T follicular helper cell (primary cell): ENCODE results near the gene DNMBP.
A peak's percentile ranks its signal among the peaks of the same experiment; 100 is the strongest.

Experiments used
- DNase-seq: peaks from one replicate; pipeline ENCODE4 v3.0.0-alpha.2; 2020; ENCODE audit warnings: low read depth
- total RNA-seq, 2 experiments: gene quantifications; one replicate each; lab custom pipeline; 2026; lab: John Stamatoyannopoulos, UW

DNMBP gene, protein sequence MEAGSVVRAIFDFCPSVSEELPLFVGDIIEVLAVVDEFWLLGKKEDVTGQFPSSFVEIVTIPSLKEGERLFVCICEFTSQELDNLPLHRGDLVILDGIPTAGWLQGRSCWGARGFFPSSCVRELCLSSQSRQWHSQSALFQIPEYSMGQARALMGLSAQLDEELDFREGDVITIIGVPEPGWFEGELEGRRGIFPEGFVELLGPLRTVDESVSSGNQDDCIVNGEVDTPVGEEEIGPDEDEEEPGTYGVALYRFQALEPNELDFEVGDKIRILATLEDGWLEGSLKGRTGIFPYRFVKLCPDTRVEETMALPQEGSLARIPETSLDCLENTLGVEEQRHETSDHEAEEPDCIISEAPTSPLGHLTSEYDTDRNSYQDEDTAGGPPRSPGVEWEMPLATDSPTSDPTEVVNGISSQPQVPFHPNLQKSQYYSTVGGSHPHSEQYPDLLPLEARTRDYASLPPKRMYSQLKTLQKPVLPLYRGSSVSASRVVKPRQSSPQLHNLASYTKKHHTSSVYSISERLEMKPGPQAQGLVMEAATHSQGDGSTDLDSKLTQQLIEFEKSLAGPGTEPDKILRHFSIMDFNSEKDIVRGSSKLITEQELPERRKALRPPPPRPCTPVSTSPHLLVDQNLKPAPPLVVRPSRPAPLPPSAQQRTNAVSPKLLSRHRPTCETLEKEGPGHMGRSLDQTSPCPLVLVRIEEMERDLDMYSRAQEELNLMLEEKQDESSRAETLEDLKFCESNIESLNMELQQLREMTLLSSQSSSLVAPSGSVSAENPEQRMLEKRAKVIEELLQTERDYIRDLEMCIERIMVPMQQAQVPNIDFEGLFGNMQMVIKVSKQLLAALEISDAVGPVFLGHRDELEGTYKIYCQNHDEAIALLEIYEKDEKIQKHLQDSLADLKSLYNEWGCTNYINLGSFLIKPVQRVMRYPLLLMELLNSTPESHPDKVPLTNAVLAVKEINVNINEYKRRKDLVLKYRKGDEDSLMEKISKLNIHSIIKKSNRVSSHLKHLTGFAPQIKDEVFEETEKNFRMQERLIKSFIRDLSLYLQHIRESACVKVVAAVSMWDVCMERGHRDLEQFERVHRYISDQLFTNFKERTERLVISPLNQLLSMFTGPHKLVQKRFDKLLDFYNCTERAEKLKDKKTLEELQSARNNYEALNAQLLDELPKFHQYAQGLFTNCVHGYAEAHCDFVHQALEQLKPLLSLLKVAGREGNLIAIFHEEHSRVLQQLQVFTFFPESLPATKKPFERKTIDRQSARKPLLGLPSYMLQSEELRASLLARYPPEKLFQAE (N-terminal part only)
- total RNA-seq: 4.4 to 14.3 reads per million in 2 experiments

DNA sequence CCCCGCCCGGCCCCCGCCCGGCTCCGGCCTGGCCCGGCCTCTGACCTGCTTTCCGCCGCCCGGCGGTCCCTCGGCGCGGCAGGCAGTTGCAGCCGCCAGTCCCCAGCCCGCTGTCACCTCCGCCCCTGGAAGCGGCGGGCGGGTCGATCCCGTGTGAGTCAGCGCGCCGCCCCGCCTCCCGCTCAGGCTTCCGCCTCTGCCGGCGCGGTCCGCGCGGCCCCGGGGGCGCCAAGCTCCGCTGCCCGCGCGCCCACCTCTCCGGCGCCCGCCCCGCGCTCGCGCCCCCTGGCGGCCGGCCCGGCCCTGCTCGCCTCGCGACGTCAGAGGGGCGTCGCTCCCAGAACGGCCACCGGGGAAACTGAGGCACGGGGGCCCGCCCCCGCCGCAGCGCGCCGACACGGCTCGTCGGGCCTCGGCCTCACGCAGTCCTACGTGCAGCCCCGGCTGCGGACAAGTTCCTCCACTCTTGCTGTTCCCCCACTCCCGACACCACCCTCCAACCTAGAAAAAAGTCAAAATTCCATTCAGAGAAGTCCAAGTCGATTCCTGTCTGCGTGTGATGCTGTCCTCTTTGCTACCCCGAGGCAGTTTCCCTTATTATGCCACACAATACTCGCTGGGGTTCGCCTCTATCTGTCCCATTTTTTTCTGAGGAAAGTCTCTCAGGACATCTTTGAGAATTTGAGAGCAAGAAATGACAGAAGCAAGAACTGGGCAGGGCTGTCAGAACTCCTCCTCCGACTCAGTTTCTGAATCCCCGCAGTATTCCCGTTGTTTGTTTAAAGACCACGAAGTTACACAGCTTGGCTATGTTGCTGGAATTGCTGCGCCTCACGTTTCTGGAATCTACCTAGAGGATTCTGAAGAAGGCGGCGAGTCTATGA, at the start of gene DNMBP:
Gene DNMBP (minus strand): TSS at position 155 of the 884 bp plus-strand sequence. CDS start 37,823 bp downstream, outside the sequence.
- peak; percentile 64 for DNase-seq

DNA sequence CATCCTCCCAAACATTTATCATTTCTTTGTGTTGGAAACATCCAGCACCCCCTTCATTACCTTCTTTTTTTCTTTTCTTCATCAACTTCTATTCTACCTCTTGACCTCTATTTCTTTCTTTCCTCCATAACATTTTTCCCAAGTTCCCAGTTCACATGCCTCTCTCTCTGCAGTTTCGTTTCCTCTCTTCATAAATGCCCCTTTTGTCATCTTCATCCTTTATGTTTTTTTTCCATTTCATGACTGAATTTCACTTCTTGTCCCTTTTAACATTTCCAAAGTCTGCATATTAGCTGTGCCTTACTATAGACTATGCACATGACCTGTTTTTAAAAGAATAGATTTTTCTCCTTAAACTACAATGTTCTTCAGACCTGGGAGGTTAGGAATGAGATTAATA, 48.2 kb upstream of the DNMBP start:
- DNase-seq: no peak

DNA sequence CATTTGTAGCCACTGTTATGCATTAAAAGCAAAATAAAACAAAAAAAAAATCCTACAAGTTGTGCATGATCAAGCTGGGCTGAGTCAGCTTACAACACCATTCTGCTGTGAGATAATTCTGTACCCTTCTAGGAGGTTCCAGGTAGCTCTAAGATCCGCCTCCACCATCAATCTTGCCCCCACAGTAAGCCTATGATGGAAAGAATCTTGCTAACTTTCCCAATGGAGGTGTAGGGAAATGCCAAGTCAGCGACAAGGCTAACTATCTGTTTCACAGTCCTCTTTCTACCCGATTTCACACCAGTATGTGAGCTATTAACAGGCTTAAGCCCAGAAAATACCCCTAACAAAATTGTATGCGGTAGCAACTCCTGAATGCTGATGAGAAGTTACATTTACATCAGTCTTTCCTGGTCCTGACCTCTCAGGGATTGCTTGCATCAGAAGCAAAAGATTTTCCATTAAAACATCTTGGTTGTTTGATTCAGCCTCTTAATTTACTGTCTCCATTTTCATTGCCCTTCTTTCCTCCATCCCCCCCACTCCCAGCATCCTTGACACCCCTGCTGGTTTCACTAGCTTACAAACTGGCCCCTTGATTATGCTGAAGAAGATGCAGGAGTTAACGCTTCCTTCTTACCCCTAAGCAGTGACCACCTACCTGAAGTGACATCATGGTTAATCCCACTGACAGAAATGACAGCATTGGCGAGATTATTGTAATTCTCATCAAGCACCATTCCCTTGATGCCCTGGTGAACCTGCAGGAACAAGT, 44.1 kb upstream of the DNMBP start:
- DNase-seq: no peak

DNA sequence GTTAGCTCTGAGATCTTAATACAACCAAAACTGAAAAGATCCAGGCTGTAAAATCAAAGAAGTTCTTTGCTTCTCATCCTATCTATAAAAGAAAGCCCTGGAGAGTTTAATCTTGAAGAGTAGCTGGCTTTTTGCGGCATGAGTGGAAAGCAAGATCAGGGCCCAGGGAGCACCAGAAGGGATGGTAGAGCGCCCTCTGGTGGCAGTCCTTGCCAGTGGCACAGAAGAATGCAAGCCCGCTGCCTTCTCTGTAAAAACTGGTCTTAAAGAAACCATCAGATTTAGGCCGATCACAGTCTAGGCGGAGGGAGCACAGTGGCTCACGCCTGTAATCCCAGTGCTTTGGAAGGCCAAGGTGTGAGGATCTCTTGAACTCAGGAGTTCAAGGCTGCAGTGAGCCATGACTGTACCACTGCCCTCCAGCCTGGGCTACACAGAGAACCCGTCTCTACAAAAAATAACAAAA, 36.3 kb upstream of the DNMBP start:
- peak; percentile 71 for DNase-seq

DNA sequence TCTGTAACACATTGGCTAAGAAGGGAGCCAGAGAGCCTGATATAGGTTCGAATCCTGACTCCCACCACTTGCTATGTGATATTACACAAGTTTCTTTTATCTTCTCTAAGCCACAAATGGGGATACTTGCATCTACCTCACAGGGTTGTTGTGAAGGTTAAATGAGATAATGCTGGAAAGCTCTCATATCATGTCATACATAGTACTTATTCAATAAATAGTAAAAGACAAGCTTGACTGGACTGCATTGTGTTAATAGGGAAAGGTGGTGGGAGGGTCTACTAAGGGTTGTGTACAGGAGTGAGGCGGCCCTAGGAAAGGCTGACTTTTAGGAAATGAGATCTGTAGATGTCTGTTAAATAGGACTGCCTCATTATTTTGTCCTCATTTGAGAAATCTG, 35.8 kb upstream of the DNMBP start:
- DNase-seq: no peak

DNA sequence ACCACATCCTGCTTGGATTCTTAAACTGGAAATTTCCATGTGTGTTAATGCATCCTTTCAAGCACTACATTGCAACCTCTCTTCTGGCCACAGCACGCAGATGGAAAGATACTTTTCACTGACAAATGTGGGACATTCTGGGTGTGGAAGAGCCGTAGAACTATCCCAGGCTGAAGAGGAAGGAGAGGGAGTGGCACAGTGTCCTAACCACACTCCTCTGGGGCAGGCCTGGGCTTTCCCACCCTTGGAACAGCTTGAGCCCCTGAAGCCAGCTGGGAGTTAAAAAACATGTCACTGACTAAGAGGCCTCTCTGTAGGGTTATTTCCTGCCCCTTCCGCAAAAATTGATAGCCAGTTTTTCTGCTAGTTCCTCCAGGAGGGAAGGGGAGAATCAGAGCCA, 34.0 kb upstream of the DNMBP start:
- no peak for DNase-seq

DNA sequence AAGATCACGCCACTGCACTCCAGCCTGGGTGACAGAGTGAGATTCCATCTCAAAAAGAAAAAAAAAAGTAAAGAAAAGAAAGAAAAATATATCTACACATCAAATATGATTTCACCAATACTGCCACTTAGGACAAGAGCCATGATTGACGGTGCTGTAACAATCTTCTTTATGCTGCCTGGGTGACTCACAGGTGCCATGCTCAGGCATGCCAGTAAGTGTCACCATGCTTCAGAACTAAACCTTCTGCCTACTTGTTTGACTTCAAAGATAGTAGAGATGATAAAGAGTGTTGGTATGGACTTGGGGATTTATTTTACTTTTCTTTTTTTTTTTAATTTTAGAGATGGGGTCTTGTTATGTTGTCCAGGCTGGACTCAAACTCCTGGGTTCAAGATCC, 33.6 kb upstream of the DNMBP start:
- no peak for DNase-seq

DNA sequence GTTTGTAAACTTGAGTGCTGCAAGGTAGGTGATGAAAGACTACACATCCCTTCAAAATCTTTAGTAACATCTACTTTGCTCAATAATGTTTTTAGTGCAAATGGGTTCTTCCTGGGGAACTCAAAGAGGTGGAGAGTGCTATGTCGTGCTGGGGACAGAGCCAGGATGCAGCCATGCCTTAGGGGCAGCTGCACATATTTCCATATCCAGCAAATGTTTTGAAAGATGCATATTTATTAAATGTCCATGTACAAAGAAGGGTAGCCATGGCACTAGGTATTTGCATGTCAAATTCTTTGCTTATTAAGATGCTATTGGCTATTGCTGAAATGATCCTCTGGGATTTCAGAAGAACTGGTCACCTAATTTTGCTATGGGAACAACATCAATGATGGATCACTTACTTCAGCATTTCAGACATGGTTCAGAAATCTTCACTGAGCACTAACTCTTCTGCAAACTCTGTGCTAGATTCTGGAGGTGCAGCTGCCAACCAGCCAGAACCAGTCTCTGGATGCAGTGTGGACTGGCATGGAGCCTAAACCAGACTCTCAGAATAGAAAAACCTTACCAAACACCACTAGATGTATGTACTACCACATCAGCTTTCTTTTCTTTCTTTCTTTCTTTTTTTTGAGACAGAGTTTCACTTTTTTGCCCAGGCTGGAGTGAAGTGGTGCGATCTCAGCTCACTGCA, 31.7 kb upstream of the DNMBP start:
- DNase-seq: no peak

DNA sequence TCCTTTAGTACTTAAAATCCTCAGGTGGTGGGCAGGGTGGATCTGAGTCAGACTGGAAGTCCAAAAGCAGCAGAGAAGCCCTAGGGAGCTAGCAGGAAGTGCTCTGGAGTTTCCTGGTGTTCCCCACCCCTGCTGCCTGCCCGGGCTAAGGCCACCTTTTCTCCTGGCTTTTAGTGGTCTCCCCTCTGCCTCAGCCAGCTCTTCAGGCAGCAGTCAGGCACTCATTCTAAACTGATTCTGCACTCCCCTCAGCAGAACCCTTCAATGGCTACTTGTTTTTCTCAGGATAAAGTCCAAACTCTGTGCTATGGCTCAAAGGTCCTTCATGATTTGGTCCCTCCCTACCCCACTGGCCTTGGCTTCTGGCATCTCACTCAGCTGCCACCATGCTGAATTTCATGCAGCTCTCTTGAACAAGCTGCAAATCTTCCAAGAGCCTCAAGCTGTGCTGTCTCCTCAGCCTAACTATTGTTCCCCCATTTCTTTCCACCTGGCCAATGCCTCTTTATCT, 28.9 kb upstream of the DNMBP start:
- no peak for DNase-seq

DNA sequence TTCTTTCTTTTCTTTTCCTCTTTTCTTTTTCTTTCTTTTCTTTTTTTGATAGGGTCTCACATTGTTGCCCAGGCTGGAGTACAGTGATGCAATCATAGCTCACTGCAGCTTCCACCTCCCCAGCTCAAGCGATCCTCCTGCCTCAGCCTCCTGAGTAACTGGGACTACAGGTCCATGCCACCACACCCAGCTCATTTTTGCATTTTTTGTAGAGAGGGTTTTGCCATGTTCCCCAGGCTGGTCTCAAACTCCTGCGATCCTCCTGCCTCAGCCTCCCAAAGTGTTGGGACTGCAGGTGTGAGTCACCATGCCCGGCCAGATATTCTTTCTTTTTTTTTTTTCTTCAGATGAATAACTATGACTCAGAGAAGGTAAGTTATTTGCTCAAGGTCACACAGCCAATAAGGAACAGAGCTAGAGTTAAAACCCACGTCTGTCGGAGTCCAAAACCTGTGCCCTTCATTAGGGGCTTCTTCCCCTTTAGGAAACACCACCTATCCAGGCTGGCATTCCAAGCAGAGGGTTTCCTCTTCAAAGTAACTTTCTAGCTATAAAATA, 28.1 kb upstream of the DNMBP start:
- no peak for DNase-seq

DNA sequence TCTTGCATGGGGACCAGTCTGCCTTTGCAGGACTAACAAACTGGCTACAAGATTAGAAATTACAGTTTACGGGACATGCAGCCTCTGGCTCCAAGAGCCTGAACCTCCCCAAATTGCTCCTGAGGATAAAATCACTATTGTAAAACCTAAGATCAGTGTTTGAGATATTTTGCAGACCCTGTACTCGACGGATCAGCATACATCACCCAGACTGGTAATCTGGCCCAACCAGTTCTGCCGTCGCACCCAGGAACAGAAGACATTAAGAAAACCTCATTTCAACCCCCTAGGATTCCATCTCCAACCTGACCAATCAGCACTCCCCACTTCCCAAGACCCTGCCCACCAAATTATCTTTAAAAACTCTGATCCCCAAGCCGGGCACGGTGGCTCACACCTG, 27.1 kb upstream of the DNMBP start:
- no peak for DNase-seq

DNA sequence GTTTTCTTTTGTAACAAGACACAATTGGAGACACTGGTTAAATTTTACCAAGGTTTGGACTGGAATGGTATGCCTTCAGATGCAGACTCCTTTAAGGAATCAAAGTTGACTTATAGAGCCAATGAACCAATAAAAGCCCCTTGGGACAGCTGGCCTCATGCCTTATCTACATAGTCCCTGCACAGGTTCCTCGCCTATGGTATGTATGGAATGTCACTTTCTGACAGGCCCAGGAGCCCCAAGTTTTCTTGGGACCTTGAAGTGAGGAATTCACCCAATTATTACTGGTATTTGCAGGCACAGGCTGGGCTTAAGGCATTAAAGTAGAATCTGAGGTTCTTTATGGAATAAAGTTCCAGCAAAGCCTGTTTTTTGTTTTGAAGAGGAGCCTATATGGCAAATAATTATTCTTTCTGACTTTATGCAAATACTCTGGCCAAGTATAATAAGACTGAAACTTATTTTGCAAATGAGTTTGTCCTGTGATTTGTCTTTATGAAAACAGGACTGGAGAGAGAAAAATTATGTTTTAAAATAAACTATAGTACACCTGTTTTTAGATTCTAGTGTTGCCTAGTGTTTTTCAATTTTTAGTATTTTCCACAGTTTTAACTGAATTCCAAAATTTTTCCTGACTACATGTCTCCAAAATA, 24.1 kb upstream of the DNMBP start:
- DNase-seq: no peak

DNA sequence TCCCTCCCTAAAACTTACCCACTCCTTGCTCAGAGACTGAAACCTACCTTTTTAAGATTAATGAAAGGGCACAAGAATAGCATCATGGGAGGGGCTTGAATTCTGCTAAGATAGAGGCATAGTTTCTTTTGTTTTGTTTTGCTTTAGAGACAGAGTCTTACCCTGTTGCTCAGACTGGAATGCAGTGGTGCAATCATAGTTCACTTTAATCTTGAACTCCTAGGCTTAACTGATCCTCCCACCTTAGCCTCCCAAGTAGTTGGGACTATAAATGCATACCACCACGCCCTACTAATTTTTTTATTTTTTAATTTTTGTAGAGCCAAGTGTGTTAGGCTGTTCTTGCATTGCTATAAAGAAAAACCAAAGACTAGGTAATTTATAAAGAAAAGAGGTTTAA, 17.7 kb upstream of the DNMBP start:
- DNase-seq: no peak

DNA sequence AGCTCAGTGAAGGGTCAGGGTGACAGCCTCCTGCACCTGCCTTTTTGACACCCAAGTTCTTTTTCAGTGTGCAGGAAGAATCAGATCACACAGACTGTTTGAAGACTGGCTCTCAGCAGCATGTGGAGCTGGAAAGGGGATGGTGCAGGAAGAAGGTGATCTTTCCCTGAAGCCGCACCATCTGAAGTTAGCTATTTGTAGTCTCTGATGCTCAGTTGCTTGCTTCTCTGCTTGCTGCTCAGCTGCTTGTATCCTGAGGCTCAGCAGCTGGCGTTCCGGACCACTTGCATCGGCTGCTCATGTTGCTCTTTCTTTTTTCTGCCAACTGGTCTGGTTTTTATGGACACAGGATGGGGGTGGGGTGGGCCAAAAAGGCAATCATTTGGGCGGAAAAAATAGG, 15.8 kb upstream of the DNMBP start:
- no peak for DNase-seq

DNA sequence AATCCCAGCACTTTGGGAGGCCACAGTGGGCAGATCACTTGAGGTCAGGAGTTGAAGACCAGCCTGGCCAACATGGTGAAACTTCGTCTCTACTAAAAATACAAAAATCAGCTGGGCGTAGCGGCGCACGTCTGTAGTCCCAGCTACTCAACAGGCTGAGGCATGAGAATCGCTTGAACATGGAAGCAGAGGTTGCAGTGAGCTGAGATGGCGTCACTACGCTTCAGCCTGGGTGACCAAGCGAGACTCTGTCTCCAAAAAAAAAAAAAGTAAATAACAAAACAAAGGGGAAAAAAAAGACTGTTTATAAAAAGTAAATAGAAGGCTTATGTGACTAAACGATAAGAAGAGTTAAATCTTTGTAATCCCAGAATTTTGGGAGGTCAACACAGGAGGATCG, 15.0 kb upstream of the DNMBP start:
- no peak for DNase-seq

DNA sequence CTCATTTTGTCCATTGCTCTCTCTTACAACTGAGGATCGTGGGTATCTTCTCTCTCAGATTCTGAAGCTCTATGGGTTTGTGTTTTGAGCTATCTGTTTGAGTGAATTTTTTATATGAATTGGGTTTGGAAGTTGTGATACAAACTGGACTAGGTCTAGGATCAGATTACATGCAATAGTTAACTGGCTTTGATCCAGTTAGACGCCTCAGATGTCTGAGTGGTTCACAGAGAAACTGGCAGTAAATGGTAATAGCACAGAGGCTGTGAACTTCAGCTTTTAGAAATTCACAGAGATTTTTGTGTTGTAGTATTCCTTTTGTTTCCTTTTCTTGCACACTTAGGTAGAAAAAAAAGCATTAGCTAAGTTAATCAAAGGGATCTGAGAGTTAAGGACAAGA, 12.7 kb upstream of the DNMBP start:
- no peak for DNase-seq

DNA sequence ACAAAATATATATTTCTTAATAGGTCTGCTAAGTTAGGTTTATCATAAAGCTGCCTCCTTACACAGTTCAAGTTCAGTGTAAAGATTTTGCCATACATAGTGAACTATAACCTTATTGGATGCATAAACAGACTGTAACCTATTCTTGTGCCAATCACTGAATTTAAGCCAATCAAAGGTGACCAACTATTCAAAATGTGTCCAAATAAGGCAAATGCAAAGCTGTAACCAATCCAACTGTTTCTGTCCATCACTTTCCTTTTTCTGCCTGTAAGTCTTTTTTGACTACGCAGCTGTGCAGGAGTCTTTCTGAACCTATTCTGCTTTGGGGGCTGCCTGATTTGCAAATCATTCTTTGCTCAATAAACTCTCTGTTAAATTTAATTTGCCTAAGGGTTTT, 11.6 kb upstream of the DNMBP start:
- DNase-seq: no peak

DNA sequence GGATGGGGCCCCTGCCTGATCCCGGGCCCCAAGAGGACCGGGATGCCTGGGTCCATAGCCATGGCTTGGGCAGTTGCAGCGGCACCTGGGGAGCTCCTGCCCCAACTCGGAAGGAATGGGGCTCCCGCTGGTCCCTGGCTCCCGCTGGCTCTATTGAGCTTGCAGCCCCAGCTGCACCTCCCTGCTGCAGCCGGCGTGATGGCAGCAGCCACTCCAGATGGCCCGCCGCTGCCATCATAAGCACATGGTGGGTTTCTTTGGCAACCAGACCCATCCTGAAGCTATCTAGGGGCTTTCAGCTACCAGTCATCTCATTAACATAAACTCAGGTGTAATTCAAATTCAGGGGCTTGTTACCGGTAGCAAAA, 11.1 kb upstream of the DNMBP start:
- DNase-seq: no peak
